Keratinocyte (primary cell): ENCODE results near the gene MARCHF3. TPM values are rescaled to one million over a fixed set of nuclear protein-coding genes. Genes with fewer than 3 reads are reported as not detected.

Source experiments
- DNase-seq: peaks from one replicate; pipeline ENCODE4 v3.0.0-alpha.2; 2011; ENCODE audit warnings: low read depth, missing footprints, low spot score
- FAIRE-seq: peaks from 2 replicates; lab custom pipeline; 2011; peaks lifted over from hg19 to GRCh38; lab: Jason Lieb, UNC
- H2AFZ ChIP-seq: 2 replicates; pipeline ENCODE4 v1.6.0; 2012; ENCODE audit warnings: low read length, control low read depth, inconsistent platforms; ENCODE audit not compliant: control insufficient read depth
- H3K27ac ChIP-seq: 2 replicates; pipeline ENCODE4 v1.5.1; 2011; ENCODE audit warnings: low read length; ENCODE audit not compliant: control insufficient read depth, insufficient read depth
- H3K27me3 ChIP-seq: 3 replicates; pipeline ENCODE4 v1.6.0; 2011; ENCODE audit warnings: low read length; ENCODE audit not compliant: control insufficient read depth, insufficient read depth; ENCODE audit errors: extremely low read depth
- H3K36me3 ChIP-seq, 2 experiments: 2 replicates in 1 of 2; 3 replicates in 1 of 2; pipeline ENCODE4 v1.5.1; 2011; ENCODE audit warnings: low read length in 2 of 2, mild to moderate bottlenecking in 1 of 2; ENCODE audit not compliant: control insufficient read depth in 2 of 2, insufficient read depth in 2 of 2; ENCODE audit errors: extremely low read depth in 1 of 2
- H3K4me1 ChIP-seq: 3 replicates; pipeline ENCODE4 v1.5.1; 2011; ENCODE audit warnings: low read length; ENCODE audit not compliant: control insufficient read depth, insufficient read depth; ENCODE audit errors: extremely low read depth
- H3K4me2 ChIP-seq: 3 replicates; pipeline ENCODE4 v1.6.0; 2011; ENCODE audit warnings: low read depth, low read length; ENCODE audit not compliant: control insufficient read depth, insufficient read depth; ENCODE audit errors: extremely low read depth
- H3K4me3 ChIP-seq, 3 experiments: fragments of 200-600 bp in 1 of 3; sonication (generic) in 1 of 3; 2 replicates in 2 of 3; 3 replicates in 1 of 3; pipeline ENCODE4 v1.5.1; 2011 to 2016; ENCODE audit warnings: low read length in 3 of 3, mild to moderate bottlenecking in 3 of 3, control low read depth in 2 of 3, inconsistent platforms in 1 of 3, low read depth in 1 of 3, mixed read lengths in 1 of 3, mixed run types in 1 of 3, moderate library complexity in 1 of 3; ENCODE audit not compliant: control insufficient read depth in 2 of 3, insufficient read depth in 2 of 3; ENCODE audit errors: extremely low read depth in 1 of 3
- H3K79me2 ChIP-seq: 2 replicates; pipeline ENCODE4 v1.6.0; 2012; ENCODE audit warnings: low read length; ENCODE audit not compliant: control insufficient read depth, insufficient read depth
- H3K9ac ChIP-seq: 3 replicates; pipeline ENCODE4 v1.6.0; 2011; ENCODE audit warnings: low read length; ENCODE audit not compliant: control insufficient read depth, insufficient read depth; ENCODE audit errors: extremely low read depth
- H3K9me1 ChIP-seq: 3 replicates; pipeline ENCODE4 v1.6.0; 2011; ENCODE audit warnings: low read length; ENCODE audit not compliant: control insufficient read depth, insufficient read depth; ENCODE audit errors: extremely low read depth
- H3K9me3 ChIP-seq: 2 replicates; pipeline ENCODE4 v1.5.1; 2012; ENCODE audit warnings: low read depth, low read length; ENCODE audit not compliant: control insufficient read depth
- H4K20me1 ChIP-seq: 3 replicates; pipeline ENCODE4 v1.6.0; 2011; ENCODE audit warnings: low read length; ENCODE audit not compliant: control insufficient read depth, insufficient read depth; ENCODE audit errors: extremely low read depth
- EZH2 ChIP-seq: IDR thresholded peaks from one replicate; pipeline ENCODE4 v1.6.1; 2012; ENCODE audit warnings: inconsistent platforms, mild to moderate bottlenecking, low read length, moderate library complexity
- dilution Hi-C: fragments of 300-500 bp; cut with MboI; formaldehyde crosslinking; loops from one replicate; pipeline ENCODE4 v1.7.0; 2020; ENCODE audit warnings: low sequenced_read_pairs; ENCODE audit not compliant: extremely low pct_ligation_motif_present
- polyA plus RNA-seq, 5 experiments: library from polyadenylated mRNA; depleted of rRNA in 3 of 5; stranded (reverse) in 3 of 5; stranded (forward) in 1 of 5; unstranded in 1 of 5; fragments of >200 nt; gene quantifications; 1 replicate in 1 of 5; 2 replicates in 3 of 5; 3 replicates in 1 of 5; pipeline versions ENCODE4 v1.2.1 to v1.2.3, GENCODE V29; 2011 to 2012; ENCODE audit warnings: missing spikeins in 2 of 5, low read depth in 1 of 5, low replicate concordance in 1 of 5
- TF ChIP-seq, protein P1 (sequence below), 3 experiments: IDR thresholded peaks in 1 of 3; conservative IDR thresholded peaks in 1 of 3; optimal IDR thresholded peaks in 1 of 3; 2 replicates in 2 of 3; 3 replicates in 1 of 3; pipeline versions ENCODE3 to v1.5.1; 2011; ENCODE audit warnings: low read length in 3 of 3, mild to moderate bottlenecking in 3 of 3, moderate library complexity in 2 of 3, control low read depth in 1 of 3, inconsistent platforms in 1 of 3; ENCODE audit not compliant: insufficient read depth in 2 of 3; ENCODE audit errors: extremely low read depth in 1 of 3

MARCHF3 gene
- polyA plus RNA-seq, 1 donor (not counting 4 experiments of a cell fraction or from before 2014, with no cell fraction given) = 0.45 TPM

DNA sequence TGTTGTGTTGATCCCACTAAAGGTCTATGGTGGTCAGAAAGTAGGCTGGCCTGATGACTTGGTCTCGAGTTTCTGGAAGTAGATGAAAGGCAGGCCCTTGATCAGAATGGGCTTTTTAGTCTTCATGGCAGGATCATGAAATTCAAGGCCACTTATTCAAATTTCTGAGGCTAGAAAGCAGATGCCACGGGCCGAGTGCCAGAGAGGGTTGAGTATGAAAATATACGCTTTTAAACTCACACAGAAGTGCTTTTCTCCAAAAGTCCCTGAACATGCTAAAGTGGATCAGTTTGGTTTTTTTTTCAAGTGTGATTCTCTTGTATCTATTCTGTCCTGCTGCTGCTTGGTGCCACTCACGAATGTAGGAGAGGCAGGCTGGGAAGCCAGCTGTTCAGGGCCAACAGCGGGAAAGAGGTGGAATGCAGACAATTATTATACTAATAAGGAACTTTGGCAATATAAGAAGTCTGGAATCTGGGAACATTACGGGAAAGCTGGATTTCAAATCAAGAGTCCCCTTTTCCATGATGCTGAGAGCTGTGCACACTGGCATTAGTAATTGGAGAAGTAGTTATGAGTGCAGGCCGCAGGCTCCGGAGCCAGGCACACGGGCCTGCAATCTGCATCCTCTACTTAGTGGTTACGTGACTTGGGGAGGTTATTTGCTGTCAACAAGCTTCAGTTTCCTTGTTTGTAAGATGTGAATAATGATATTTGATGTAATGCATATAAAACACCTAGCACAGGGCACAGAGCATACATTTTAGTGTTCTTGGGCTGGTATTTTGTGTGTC is 157.6 kb downstream of the MARCHF3 start:
- no peaks in the 10 kb centered on the region for H3K79me2 ChIP-seq
- no peak for DNase-seq
- H2AFZ ChIP-seq = no peak overlapping the region
- no peak for TF ChIP-seq EZH2
- TF ChIP-seq, protein P1, sequence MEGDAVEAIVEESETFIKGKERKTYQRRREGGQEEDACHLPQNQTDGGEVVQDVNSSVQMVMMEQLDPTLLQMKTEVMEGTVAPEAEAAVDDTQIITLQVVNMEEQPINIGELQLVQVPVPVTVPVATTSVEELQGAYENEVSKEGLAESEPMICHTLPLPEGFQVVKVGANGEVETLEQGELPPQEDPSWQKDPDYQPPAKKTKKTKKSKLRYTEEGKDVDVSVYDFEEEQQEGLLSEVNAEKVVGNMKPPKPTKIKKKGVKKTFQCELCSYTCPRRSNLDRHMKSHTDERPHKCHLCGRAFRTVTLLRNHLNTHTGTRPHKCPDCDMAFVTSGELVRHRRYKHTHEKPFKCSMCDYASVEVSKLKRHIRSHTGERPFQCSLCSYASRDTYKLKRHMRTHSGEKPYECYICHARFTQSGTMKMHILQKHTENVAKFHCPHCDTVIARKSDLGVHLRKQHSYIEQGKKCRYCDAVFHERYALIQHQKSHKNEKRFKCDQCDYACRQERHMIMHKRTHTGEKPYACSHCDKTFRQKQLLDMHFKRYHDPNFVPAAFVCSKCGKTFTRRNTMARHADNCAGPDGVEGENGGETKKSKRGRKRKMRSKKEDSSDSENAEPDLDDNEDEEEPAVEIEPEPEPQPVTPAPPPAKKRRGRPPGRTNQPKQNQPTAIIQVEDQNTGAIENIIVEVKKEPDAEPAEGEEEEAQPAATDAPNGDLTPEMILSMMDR (optimal IDR thresholded peaks at IDR 0.05 in 1 of 3, IDR thresholded peaks at IDR 0.05 in 1 of 3, conservative IDR thresholded peaks at IDR 0.05 in 1 of 3; ENCODE audit: extremely low read depth in 1 of 3, insufficient read depth in 2 of 3, low read length in 3 of 3) = no peak
- H3K4me2 ChIP-seq = no peak overlapping the region
- no peak for FAIRE-seq
- no peak overlapping the region for H3K27ac ChIP-seq
- H3K9me1 ChIP-seq = no peaks in the 10 kb centered on the region
- no peaks in the 10 kb centered on the region for H3K4me1 ChIP-seq
- H3K9ac ChIP-seq = no peak overlapping the region
- H3K36me3 ChIP-seq = no peaks in the 10 kb centered on the region
- no peaks in the 10 kb centered on the region for H3K9me3 ChIP-seq
- H4K20me1 ChIP-seq = no peaks in the 10 kb centered on the region
- dilution Hi-C loops = no loop called here
- no peaks in the 10 kb centered on the region for H3K27me3 ChIP-seq
- H3K4me3 ChIP-seq = no peak overlapping the region

DNA sequence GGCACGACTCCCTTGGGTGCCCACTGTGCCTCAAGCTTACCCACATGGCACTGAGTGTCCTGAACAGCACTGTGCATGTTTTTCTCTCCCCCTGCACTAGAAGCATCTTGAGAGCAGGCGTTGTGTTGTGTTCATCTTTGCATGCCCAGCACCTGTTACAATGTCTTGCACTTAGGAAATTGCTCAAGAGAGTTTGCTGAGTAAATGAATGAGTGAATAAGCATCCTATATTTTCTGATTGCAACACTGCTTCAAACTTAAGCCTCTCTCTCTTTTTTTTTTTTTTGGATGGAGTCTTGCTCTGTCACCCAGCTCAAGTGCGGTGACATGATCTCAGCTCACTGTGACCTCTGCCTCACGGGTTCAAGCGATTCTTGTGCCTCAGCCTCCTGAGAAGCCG is 158.9 kb downstream of the MARCHF3 start:
- Histone ChIP-seq H3K27ac (no peak overlapping the region), H4K20me1 (no peaks in the 10 kb centered on the region), H2AFZ (no peak overlapping the region), H3K9ac (no peak overlapping the region), H3K9me1 (no peaks in the 10 kb centered on the region), H3K4me3 (no peak overlapping the region), H3K9me3 (no peaks in the 10 kb centered on the region), H3K36me3 (no peaks in the 10 kb centered on the region), H3K27me3 (no peaks in the 10 kb centered on the region), H3K4me2 (no peak overlapping the region), H3K4me1 (no peaks in the 10 kb centered on the region), H3K79me2 (no peaks in the 10 kb centered on the region)
- DNase-seq = no peak
- FAIRE-seq = no peak
- dilution Hi-C loops = no loop called here
- TF ChIP-seq EZH2 = no peak
